ENCODE results near the gene GK.

DNA sequence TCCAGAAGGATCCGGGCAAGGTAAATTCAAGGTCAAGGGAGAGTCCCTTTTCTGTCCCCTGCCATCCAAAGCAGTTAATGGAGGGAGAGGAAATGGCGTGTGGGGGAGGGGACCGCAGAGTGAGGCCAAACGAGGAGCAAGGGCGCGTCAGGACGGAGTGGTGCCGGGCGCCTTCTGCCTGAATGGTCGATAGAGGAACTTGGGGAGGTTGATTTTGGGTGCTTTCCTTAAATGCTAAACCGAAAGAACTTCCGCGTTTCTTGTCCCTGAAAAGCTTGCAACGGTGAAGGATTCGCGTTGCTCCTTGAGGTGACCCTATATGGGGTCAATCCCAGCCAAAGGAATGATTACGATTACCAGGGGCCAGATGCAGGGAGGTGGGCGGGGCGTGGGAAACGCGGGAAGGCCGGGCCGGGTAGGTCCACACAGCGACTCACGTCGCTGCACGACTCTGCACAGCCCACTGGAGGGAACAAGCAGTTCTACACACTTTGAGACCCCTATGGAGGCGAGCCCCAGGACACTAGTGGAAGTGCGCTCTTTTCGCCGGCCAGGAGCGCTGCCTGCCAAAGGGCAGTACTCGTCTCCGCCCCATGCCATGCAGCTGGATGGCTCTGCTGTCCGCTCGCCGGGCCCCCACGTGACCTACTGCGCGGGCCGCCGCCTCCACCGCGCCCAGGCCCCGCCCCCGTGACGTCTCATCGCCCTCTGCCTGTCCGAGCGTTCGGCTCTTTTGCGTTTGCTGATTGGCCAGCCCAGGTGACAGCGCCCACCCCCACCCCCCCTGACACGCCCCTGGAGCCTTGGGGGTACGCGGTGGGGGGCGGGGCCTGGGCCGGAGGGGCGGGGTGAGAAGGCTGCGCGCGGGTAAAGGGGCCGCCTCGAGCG lies 452 bp upstream of the GK start:
- TF ChIP-seq, protein P1, sequence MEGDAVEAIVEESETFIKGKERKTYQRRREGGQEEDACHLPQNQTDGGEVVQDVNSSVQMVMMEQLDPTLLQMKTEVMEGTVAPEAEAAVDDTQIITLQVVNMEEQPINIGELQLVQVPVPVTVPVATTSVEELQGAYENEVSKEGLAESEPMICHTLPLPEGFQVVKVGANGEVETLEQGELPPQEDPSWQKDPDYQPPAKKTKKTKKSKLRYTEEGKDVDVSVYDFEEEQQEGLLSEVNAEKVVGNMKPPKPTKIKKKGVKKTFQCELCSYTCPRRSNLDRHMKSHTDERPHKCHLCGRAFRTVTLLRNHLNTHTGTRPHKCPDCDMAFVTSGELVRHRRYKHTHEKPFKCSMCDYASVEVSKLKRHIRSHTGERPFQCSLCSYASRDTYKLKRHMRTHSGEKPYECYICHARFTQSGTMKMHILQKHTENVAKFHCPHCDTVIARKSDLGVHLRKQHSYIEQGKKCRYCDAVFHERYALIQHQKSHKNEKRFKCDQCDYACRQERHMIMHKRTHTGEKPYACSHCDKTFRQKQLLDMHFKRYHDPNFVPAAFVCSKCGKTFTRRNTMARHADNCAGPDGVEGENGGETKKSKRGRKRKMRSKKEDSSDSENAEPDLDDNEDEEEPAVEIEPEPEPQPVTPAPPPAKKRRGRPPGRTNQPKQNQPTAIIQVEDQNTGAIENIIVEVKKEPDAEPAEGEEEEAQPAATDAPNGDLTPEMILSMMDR (IDR thresholded peaks at IDR 0.05): no peak
- TF ChIP-seq POLR2A (IDR thresholded peaks at IDR 0.05): peak; percentile 72

Measured in right lobe of liver (tissue), 4 donors.